ENCODE results near the gene C22orf23.

C22orf23 gene

GRCh38 chr22:37923927-37924326, 29.5 kb downstream of the C22orf23 start:
- DNase-seq: no peak

- peak; percentile 50 for DNase-seq
Measured at GRCh38 chr22:37922191-37922590, 31.2 kb downstream of the C22orf23 start.

GRCh38 chr22:37920126-37920525, 33.3 kb downstream of the C22orf23 start:
- no peak for DNase-seq

GRCh38 chr22:37918580-37919270, 34.7 kb downstream of the C22orf23 start:
- no peak for DNase-seq

- no peak for DNase-seq
Measured at GRCh38 chr22:37917874-37918548, 35.4 kb downstream of the C22orf23 start.

- no peak for DNase-seq
Measured at GRCh38 chr22:37916311-37916710, 37.1 kb downstream of the C22orf23 start.

GRCh38 chr22:37913233-37913721, 40.1 kb downstream of the C22orf23 start:
- no peak for DNase-seq

- DNase-seq: no peak
Measured at GRCh38 chr22:37912171-37912570, 41.2 kb downstream of the C22orf23 start.

- no peak for DNase-seq
Measured at GRCh38 chr22:37911697-37912096, 41.7 kb downstream of the C22orf23 start.

- DNase-seq: no peak
Measured at GRCh38 chr22:37910890-37911672, 42.3 kb downstream of the C22orf23 start.

- no peak for DNase-seq
Measured at GRCh38 chr22:37909766-37910165, 43.6 kb downstream of the C22orf23 start.

- DNase-seq: no peak
Measured at GRCh38 chr22:37907036-37907954, 46.1 kb downstream of the C22orf23 start.

GRCh38 chr22:37906364-37907008, 46.9 kb downstream of the C22orf23 start:
- DNase-seq: no peak

GRCh38 chr22:37905534-37906363, 47.7 kb downstream of the C22orf23 start, which contains the start of gene MICALL1:
Gene MICALL1, plus strand, starts transcription at chr22:37906297. Its CDS starts 126 bp downstream, at chr22:37906423.
- peak; percentile 67 for DNase-seq

GRCh38 chr22:37904572-37905533, 48.5 kb downstream of the C22orf23 start:
- peak; percentile 55 for DNase-seq

GRCh38 chr22:37898441-37899181, 54.8 kb downstream of the C22orf23 start:
- no peak for DNase-seq

GRCh38 chr22:37897807-37898206, 55.6 kb downstream of the C22orf23 start:
- no peak for DNase-seq

- DNase-seq: no peak
Measured at GRCh38 chr22:37896939-37897338, 56.5 kb downstream of the C22orf23 start.

GRCh38 chr22:37896181-37896592, 57.2 kb downstream of the C22orf23 start:
- no peak for DNase-seq
